Stimulated activated CD8-positive, alpha-beta memory T cell treated with anti-CD3 and anti-CD28 coated beads, Interleukin-2, amount 100 ng/mL, for 1 hour (primary cell): ENCODE measurements around the gene NHLH1.
A peak's percentile ranks its signal among the peaks of the same experiment; 100 is the strongest.

Experiments used
- DNase-seq, 2 donors: peaks; one replicate each; pipeline ENCODE4 v3.0.0-alpha.2; 2020; ENCODE audit warnings: low read depth in 2 of 2

The NHLH1 gene

GRCh38 chr1:160366731-160367515 is at the start of gene NHLH1:
NHLH1 (plus strand) TSS chr1:160367071; CDS start chr1:160370732, 3,661 bp downstream.
- DNase-seq: no peak

- no peak for DNase-seq
These were observed 44.0 kb upstream of the NHLH1 start for GRCh38 chr1:160322831-160323230.

- no peak for DNase-seq
These were observed 41.6 kb upstream of the NHLH1 start for GRCh38 chr1:160325252-160325651.

GRCh38 chr1:160326418-160326817 is 40.5 kb upstream of the NHLH1 start:
- DNase-seq: no peak

GRCh38 chr1:160328184-160328583 is 38.7 kb upstream of the NHLH1 start:
- no peak for DNase-seq

GRCh38 chr1:160330119-160330518 is 36.8 kb upstream of the NHLH1 start:
- no peak for DNase-seq

- DNase-seq: no peak
These were observed 34.4 kb upstream of the NHLH1 start for GRCh38 chr1:160332516-160332915.

- DNase-seq: no peak
These were observed 28.3 kb upstream of the NHLH1 start for GRCh38 chr1:160338580-160338979.

GRCh38 chr1:160340146-160340545 is 26.7 kb upstream of the NHLH1 start:
- no peak for DNase-seq

- DNase-seq: no peak
These were observed 26.0 kb upstream of the NHLH1 start for GRCh38 chr1:160340866-160341265.

GRCh38 chr1:160342526-160342925 is 24.3 kb upstream of the NHLH1 start:
- no peak for DNase-seq

GRCh38 chr1:160342953-160343869 is 23.7 kb upstream of the NHLH1 start, which contains the start of the genes COPA and NCSTN:
COPA (minus strand) TSS chr1:160343250; CDS start chr1:160343170, 80 bp downstream.
NCSTN (plus strand) TSS chr1:160343383; CDS start chr1:160343397, 14 bp downstream.
- peak; percentile 67 to 76 for DNase-seq

GRCh38 chr1:160344241-160344640 is 22.6 kb upstream of the NHLH1 start:
- no peak for DNase-seq

GRCh38 chr1:160344936-160345335 is 21.9 kb upstream of the NHLH1 start:
- no peak for DNase-seq

GRCh38 chr1:160346463-160346862 is 20.4 kb upstream of the NHLH1 start:
- DNase-seq: no peak

GRCh38 chr1:160346958-160347357 is 19.9 kb upstream of the NHLH1 start:
- DNase-seq: no peak

- DNase-seq: no peak
These were observed 15.2 kb upstream of the NHLH1 start for GRCh38 chr1:160351629-160352028.

GRCh38 chr1:160352555-160352954 is 14.3 kb upstream of the NHLH1 start:
- DNase-seq: no peak

- DNase-seq: no peak
These were observed 13.6 kb upstream of the NHLH1 start for GRCh38 chr1:160353223-160353622.

GRCh38 chr1:160354388-160354985 is 12.4 kb upstream of the NHLH1 start:
- DNase-seq: no peak

GRCh38 chr1:160357286-160358002 is 9.4 kb upstream of the NHLH1 start:
- no peak for DNase-seq
